Neuronal stem cell (in vitro differentiated cells): Measurements from ENCODE around the gene OXCT1.

Source experiments
- DNase-seq: peaks from one replicate; pipeline ENCODE4 v3.0.0-alpha.2; 2013; ENCODE audit warnings: low spot score
- H2AFZ ChIP-seq: one replicate; pipeline ENCODE4 v1.6.1; 2013; ENCODE audit warnings: mild to moderate bottlenecking, low read length, inconsistent platforms
- H2AK5ac ChIP-seq: 2 replicates; pipeline ENCODE4 v1.6.1; 2013; ENCODE audit warnings: low read depth, mild to moderate bottlenecking, inconsistent platforms, low read length, moderate library complexity, mixed read lengths
- H2BK120ac ChIP-seq: 2 replicates; pipeline ENCODE4 v1.6.1; 2013; ENCODE audit warnings: low read depth, mild to moderate bottlenecking, inconsistent platforms, low read length, moderate library complexity, mixed read lengths
- H2BK12ac ChIP-seq: one replicate; pipeline ENCODE4 v1.6.1; 2013; ENCODE audit warnings: low read length, inconsistent platforms
- H2BK15ac ChIP-seq: 2 replicates; pipeline ENCODE4 v1.6.1; 2013; ENCODE audit warnings: mild to moderate bottlenecking, low read length, inconsistent platforms, mixed read lengths
- H2BK5ac ChIP-seq: one replicate; pipeline ENCODE4 v1.6.1; 2013; ENCODE audit warnings: inconsistent platforms, mild to moderate bottlenecking, low read length, moderate library complexity
- H3K14ac ChIP-seq: one replicate; pipeline ENCODE4 v1.6.1; 2013; ENCODE audit warnings: low read length, inconsistent platforms
- H3K18ac ChIP-seq: 2 replicates; pipeline ENCODE4 v1.6.1; 2013; ENCODE audit warnings: low read length, inconsistent platforms
- H3K23ac ChIP-seq: 2 replicates; pipeline ENCODE4 v1.6.1; 2013; ENCODE audit warnings: low read depth, mild to moderate bottlenecking, mixed read lengths, low read length, inconsistent platforms; ENCODE audit not compliant: poor library complexity
- H3K27ac ChIP-seq: replicated peaks from 3 replicates; pipeline ENCODE4 v1.5.1; 2013; ENCODE audit warnings: low read length, inconsistent platforms
- H3K27me3 ChIP-seq, 3 experiments: 2 replicates each; pipeline ENCODE4 v1.6.1; 2013; ENCODE audit warnings: low read length in 3 of 3, mild to moderate bottlenecking in 2 of 3, inconsistent platforms in 1 of 3, low read depth in 1 of 3, mixed read lengths in 1 of 3, moderate library complexity in 1 of 3; ENCODE audit not compliant: control insufficient read depth in 3 of 3, insufficient read depth in 3 of 3
- H3K36me3 ChIP-seq, 2 donors: replicated peaks in 1 of 2; 2 replicates each; pipeline ENCODE4 v1.6.1; 2013; ENCODE audit warnings: low read length in 2 of 2; ENCODE audit not compliant: control insufficient read depth in 2 of 2, insufficient read depth in 2 of 2
- H3K4ac ChIP-seq: 2 replicates; pipeline ENCODE4 v1.6.1; 2013; ENCODE audit warnings: inconsistent platforms, mild to moderate bottlenecking, low read length, moderate library complexity
- H3K4me1 ChIP-seq, 2 donors: 1 replicate in 1 of 2; 2 replicates in 1 of 2; pipeline ENCODE4 v1.6.1; 2013; ENCODE audit warnings: low read length in 2 of 2, low read depth in 1 of 2; ENCODE audit not compliant: control insufficient read depth in 2 of 2, insufficient read depth in 1 of 2
- H3K4me2 ChIP-seq: one replicate; pipeline ENCODE4 v1.6.1; 2013; ENCODE audit warnings: mild to moderate bottlenecking, low read length, inconsistent platforms; ENCODE audit not compliant: insufficient read depth, poor library complexity, severe bottlenecking
- H3K4me3 ChIP-seq, 2 donors: 2 replicates each; pipeline ENCODE4 v1.5.1; 2013; ENCODE audit warnings: low read length in 2 of 2, mild to moderate bottlenecking in 2 of 2, inconsistent platforms in 1 of 2, moderate library complexity in 1 of 2
- H3K79me1 ChIP-seq: one replicate; pipeline ENCODE4 v1.6.1; 2013; ENCODE audit warnings: low read depth, mild to moderate bottlenecking, inconsistent platforms, low read length, moderate library complexity
- H3K9ac ChIP-seq: one replicate; pipeline ENCODE4 v1.6.1; 2013; ENCODE audit warnings: mild to moderate bottlenecking, low read depth, low read length, inconsistent platforms; ENCODE audit not compliant: poor library complexity
- H3K9me3 ChIP-seq, 2 donors: replicated peaks in 1 of 2; 2 replicates each; pipeline versions ENCODE3 to v1.6.1; 2013; ENCODE audit warnings: low read length in 2 of 2, mild to moderate bottlenecking in 2 of 2, inconsistent platforms in 1 of 2, low read depth in 1 of 2, mixed read lengths in 1 of 2, moderate library complexity in 1 of 2; ENCODE audit not compliant: control insufficient read depth in 2 of 2, insufficient read depth in 1 of 2
- H4K8ac ChIP-seq: one replicate; pipeline ENCODE4 v1.6.1; 2013; ENCODE audit warnings: low read depth, mild to moderate bottlenecking, inconsistent platforms, low read length, moderate library complexity
- H4K91ac ChIP-seq: one replicate; pipeline ENCODE4 v1.6.1; 2013; ENCODE audit warnings: low read length, low read depth, mild to moderate bottlenecking, inconsistent platforms; ENCODE audit not compliant: poor library complexity
- WGBS, 2 donors: extraction: QIAGEN DNeasy Blood & Tissue Kit; methylation state at CpG; one replicate each; pipeline ENCODE4 v1.1.7; 2013; ENCODE audit warnings: missing lambda C conversion rate in 2 of 2, mixed read lengths in 1 of 2; ENCODE audit not compliant: insufficient read length in 2 of 2, insufficient replicate concordance in 1 of 2; ENCODE audit errors: extremely low coverage in 2 of 2; 5-methylcytosine and 5-hydroxymethylcytosine counted together

Gene OXCT1

DNA sequence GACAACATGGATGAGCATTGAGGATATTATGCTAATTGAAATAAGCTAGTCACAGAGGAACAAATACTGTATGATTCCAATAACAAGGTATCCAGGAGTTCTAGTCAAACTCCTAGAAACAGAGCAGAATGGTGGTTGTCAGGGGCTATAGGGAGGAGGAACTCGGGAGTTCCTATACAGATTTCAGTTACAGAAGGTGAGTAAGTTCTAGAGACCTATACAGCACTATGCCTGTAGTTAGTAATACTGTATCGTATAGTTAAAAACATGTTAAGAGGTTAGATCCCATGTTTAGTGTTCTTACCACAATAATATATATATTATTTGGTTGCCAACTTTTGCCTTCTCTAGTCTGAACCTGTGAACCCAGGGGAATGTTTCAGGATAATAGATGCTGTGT lies 7.9 kb upstream of the OXCT1 start:
- Histone ChIP-seq H3K4me1 (no peaks in the 10 kb centered on the region), H3K79me1 (no peaks in the 10 kb centered on the region), H3K4me3 (no peak overlapping the region), H3K27ac (no peak overlapping the region), H3K4me2 (no peak overlapping the region), H3K9me3 (no peaks in the 10 kb centered on the region), H4K8ac (no peak overlapping the region), H2BK15ac (no peak overlapping the region), H2BK12ac (no peak overlapping the region), H3K9ac (no peak overlapping the region), H3K18ac (no peak overlapping the region), H2BK5ac (no peak overlapping the region), H2AFZ (no peak overlapping the region), H2AK5ac (no peak overlapping the region), H2BK120ac (no peak overlapping the region), H3K4ac (no peak overlapping the region), H3K23ac (no peak overlapping the region), H3K36me3 (no peaks in the 10 kb centered on the region), H3K14ac (no peak overlapping the region), H4K91ac (no peak overlapping the region), H3K27me3 (peaks cover 0 to 2% (median 0%) of the 10 kb centered on the region in 3 experiments)
- no peak for DNase-seq
- WGBS, 2 donors = no CpG with 5 or more reads among the region's 2 CpGs

DNA sequence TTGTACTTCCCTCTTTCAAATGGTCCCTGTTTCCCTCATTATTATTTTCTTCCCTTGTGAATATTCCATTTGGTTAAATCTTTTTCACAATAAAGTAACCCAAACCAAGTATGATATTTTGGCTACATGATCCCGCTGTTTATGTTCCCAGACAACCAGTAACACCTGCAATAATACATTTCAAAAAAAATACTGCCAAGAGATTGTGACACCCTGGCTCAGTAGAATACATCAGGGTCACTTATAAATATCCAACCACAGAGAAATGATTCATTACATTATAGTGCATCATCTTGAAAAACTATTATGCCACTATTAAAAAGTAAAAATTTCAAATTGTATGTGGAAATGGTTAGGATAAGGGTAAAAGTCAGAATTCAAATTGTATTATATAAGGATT lies 7.2 kb upstream of the OXCT1 start:
- Histone ChIP-seq H3K9me3 (no peaks in the 10 kb centered on the region), H3K9ac (no peak overlapping the region), H2BK120ac (no peak overlapping the region), H3K4ac (no peak overlapping the region), H2BK15ac (no peak overlapping the region), H3K4me1 (no peaks in the 10 kb centered on the region), H3K14ac (no peak overlapping the region), H4K91ac (no peak overlapping the region), H2AFZ (no peak overlapping the region), H2BK12ac (no peak overlapping the region), H3K4me3 (no peak overlapping the region), H3K27me3 (peaks cover 0 to 2% (median 0%) of the 10 kb centered on the region in 3 experiments), H3K4me2 (no peak overlapping the region), H3K27ac (no peak overlapping the region), H3K18ac (no peak overlapping the region), H3K79me1 (no peaks in the 10 kb centered on the region), H2AK5ac (no peak overlapping the region), H2BK5ac (no peak overlapping the region), H3K23ac (no peak overlapping the region), H3K36me3 (no peaks in the 10 kb centered on the region), H4K8ac (no peak overlapping the region)
- no CpG with 5 or more reads among the region's 1 CpG for WGBS, 2 donors
- DNase-seq = no peak

DNA sequence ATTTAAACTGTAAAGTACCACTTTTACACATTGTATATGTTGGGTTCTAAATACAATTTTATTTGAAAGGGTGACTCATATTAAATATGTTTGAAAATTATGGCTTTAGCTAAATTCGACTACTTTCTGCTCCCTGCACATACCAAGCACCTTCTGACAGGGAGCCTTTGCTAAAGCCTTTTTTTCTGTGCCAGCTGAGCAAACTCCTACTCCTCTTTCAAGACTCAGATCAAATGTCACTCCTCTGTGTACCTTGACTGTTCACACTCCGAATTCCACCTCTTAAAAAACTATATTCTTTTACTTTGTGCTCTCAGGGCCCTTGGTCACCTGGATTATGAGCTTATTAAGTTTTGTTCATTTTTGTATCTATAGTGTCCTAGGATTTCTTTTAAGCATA lies 6.5 kb upstream of the OXCT1 start:
- Histone ChIP-seq H2BK120ac (no peak overlapping the region), H3K4me3 (no peak overlapping the region), H3K9ac (no peak overlapping the region), H3K9me3 (no peaks in the 10 kb centered on the region), H3K27me3 (peaks cover 0 to 2% (median 0%) of the 10 kb centered on the region in 3 experiments), H2BK15ac (no peak overlapping the region), H2AK5ac (no peak overlapping the region), H4K91ac (no peak overlapping the region), H2BK5ac (no peak overlapping the region), H3K14ac (no peak overlapping the region), H2BK12ac (no peak overlapping the region), H3K23ac (no peak overlapping the region), H3K4ac (no peak overlapping the region), H3K18ac (no peak overlapping the region), H2AFZ (no peak overlapping the region), H4K8ac (no peak overlapping the region), H3K4me2 (no peak overlapping the region), H3K4me1 (no peaks in the 10 kb centered on the region), H3K79me1 (no peaks in the 10 kb centered on the region), H3K27ac (no peak overlapping the region), H3K36me3 (no peaks in the 10 kb centered on the region)
- no peak for DNase-seq
- WGBS, 2 donors = no CpG with 5 or more reads among the region's 2 CpGs

DNA sequence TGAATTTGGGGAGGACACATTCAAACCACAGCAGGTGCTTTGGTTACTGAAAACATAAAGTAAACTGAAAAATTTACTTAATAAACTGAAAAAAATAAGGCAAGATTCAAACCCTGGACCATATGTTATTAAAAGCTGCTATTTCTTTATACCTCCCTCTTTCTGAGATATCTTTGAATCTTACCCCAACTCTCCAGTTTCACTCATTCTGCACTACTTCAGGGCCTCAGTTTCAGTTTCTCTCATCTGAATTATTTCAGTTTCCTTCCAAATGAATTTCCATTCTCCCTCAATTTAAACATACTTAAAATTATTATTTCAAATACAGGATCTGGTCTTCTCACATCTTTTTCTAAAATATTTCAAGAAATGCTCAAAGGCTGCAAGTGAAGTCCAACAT lies 4.9 kb upstream of the OXCT1 start:
- H3K4ac ChIP-seq = no peak overlapping the region
- H3K27ac ChIP-seq = no peak overlapping the region
- peaks cover 0 to 3% of the 10 kb centered on the region in 2 donors for H3K4me1 ChIP-seq
- H4K91ac ChIP-seq = no peak overlapping the region
- no peak overlapping the region for H4K8ac ChIP-seq
- no peak overlapping the region for H3K9ac ChIP-seq
- H3K36me3 ChIP-seq = no peaks in the 10 kb centered on the region
- H3K27me3 ChIP-seq = peaks cover 0 to 2% (median 0%) of the 10 kb centered on the region in 3 experiments
- no peak overlapping the region for H2BK15ac ChIP-seq
- H3K14ac ChIP-seq = no peak overlapping the region
- no peaks in the 10 kb centered on the region for H3K9me3 ChIP-seq
- H2BK5ac ChIP-seq = no peak overlapping the region
- no peak overlapping the region for H3K23ac ChIP-seq
- H3K4me3 ChIP-seq = no peak overlapping the region
- no peak for DNase-seq
- H3K79me1 ChIP-seq = no peaks in the 10 kb centered on the region
- H2AK5ac ChIP-seq = no peak overlapping the region
- H3K18ac ChIP-seq = no peak overlapping the region
- H2BK120ac ChIP-seq = no peak overlapping the region
- H2AFZ ChIP-seq = no peak overlapping the region
- H2BK12ac ChIP-seq = no peak overlapping the region
- H3K4me2 ChIP-seq = no peak overlapping the region
